ENCODE measurements around the gene AGMO. TPM values are rescaled to one million over a fixed set of nuclear protein-coding genes. Genes with fewer than 3 reads are reported as not detected.

The AGMO gene
- total and polyA plus RNA-seq, 2 experiments from 2014 or later: 6.5 to 7.3 TPM

DNA sequence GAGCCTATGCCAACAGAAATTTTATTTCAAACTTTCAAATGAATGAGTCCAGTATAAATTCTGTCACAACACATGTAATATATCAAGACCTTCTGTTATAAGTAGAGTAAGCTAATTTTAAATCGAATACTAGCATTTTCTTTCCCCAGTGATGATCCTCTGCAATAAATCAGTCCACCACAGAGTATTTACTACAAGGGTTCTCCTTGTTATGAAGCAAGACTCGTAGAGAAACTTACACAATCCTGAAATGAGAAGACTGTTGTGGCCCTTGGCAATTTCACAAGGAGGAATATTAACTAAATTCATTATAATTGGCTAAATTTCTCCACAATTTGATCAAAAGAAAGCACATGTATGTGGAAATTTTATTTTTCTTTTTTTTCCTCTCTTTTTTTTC is 346.8 kb downstream of the AGMO start:
- H3K27ac ChIP-seq: no peak overlapping the region
- H4K20me1 ChIP-seq (ENCODE audit: insufficient read depth, poor library complexity, severe bottlenecking): no peaks in the 10 kb centered on the region
- no peak overlapping the region for H3K4me2 ChIP-seq
- H3K9me3 ChIP-seq (ENCODE audit: low read depth): no peaks in the 10 kb centered on the region
- TF ChIP-seq EZH2 (IDR thresholded peaks at IDR 0.05; ENCODE audit: borderline replicate concordance): no peak
- TF ChIP-seq, protein P1, sequence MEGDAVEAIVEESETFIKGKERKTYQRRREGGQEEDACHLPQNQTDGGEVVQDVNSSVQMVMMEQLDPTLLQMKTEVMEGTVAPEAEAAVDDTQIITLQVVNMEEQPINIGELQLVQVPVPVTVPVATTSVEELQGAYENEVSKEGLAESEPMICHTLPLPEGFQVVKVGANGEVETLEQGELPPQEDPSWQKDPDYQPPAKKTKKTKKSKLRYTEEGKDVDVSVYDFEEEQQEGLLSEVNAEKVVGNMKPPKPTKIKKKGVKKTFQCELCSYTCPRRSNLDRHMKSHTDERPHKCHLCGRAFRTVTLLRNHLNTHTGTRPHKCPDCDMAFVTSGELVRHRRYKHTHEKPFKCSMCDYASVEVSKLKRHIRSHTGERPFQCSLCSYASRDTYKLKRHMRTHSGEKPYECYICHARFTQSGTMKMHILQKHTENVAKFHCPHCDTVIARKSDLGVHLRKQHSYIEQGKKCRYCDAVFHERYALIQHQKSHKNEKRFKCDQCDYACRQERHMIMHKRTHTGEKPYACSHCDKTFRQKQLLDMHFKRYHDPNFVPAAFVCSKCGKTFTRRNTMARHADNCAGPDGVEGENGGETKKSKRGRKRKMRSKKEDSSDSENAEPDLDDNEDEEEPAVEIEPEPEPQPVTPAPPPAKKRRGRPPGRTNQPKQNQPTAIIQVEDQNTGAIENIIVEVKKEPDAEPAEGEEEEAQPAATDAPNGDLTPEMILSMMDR (IDR thresholded peaks at IDR 0.05; ENCODE audit: poor library complexity): no peak
- no peak for TF ChIP-seq EZH2phosphoT487 (IDR thresholded peaks at IDR 0.05; ENCODE audit: low read depth, severe bottlenecking, unreplicated experiment)
- H3K4me1 ChIP-seq (ENCODE audit: insufficient read depth): no peaks in the 10 kb centered on the region
- no peak for DNase-seq (ENCODE audit: low spot score)
- H2AFZ ChIP-seq: no peak overlapping the region
- no peak overlapping the region for H3K4me3 ChIP-seq
- H3K79me2 ChIP-seq: no peaks in the 10 kb centered on the region
- H3K27me3 ChIP-seq: no peaks in the 10 kb centered on the region
- H3K36me3 ChIP-seq (replicated peaks; ENCODE audit: insufficient read depth, low read depth): no peaks in the 10 kb centered on the region
- no peaks in the 10 kb centered on the region for H3K9me2 ChIP-seq (replicated peaks; ENCODE audit: insufficient read depth)
- WGBS (ENCODE audit: low lambda C conversion rate, missing lambda C conversion rate): 73% methylated on average over 2 of the region's 2 CpGs

DNA sequence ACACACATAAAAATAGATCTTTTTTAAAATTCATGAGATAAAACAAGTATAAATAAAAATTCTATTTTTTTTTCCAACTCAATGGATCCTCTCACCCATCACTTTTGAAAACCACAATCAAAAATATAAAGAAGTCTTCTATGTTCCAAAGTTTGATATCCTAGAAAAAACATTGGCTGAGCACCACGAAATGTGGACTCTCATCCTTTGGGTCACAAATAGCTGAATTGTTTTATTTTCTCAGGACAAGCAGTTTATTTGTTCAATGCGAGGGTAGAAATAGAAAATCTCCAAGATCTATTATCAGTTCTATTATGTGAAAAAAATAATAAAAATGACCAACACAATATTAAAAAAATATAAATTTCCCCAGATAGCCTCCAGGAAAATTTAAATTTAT is 348.7 kb downstream of the AGMO start:
- no peak overlapping the region for H3K4me2 ChIP-seq
- no peak for TF ChIP-seq EZH2 (IDR thresholded peaks at IDR 0.05; ENCODE audit: borderline replicate concordance)
- TF ChIP-seq, protein P1 (IDR thresholded peaks at IDR 0.05; ENCODE audit: poor library complexity): no peak
- TF ChIP-seq EZH2phosphoT487 (IDR thresholded peaks at IDR 0.05; ENCODE audit: low read depth, severe bottlenecking, unreplicated experiment): no peak
- DNase-seq (ENCODE audit: low spot score): no peak
- H3K4me3 ChIP-seq: no peak overlapping the region
- no peak overlapping the region for H3K27ac ChIP-seq
- no peaks in the 10 kb centered on the region for H3K9me2 ChIP-seq (replicated peaks; ENCODE audit: insufficient read depth)
- 95% methylated on average over 2 of the region's 2 CpGs for whole genome bisulfite sequencing (ENCODE audit: low lambda C conversion rate, missing lambda C conversion rate)
- no peaks in the 10 kb centered on the region for H3K36me3 ChIP-seq (replicated peaks; ENCODE audit: insufficient read depth, low read depth)
- H3K4me1 ChIP-seq (ENCODE audit: insufficient read depth): no peaks in the 10 kb centered on the region
- H4K20me1 ChIP-seq (ENCODE audit: insufficient read depth, poor library complexity, severe bottlenecking): no peaks in the 10 kb centered on the region
- no peaks in the 10 kb centered on the region for H3K79me2 ChIP-seq
- no peaks in the 10 kb centered on the region for H3K9me3 ChIP-seq (ENCODE audit: low read depth)
- no peaks in the 10 kb centered on the region for H3K27me3 ChIP-seq
- no peak overlapping the region for H2AFZ ChIP-seq

DNA sequence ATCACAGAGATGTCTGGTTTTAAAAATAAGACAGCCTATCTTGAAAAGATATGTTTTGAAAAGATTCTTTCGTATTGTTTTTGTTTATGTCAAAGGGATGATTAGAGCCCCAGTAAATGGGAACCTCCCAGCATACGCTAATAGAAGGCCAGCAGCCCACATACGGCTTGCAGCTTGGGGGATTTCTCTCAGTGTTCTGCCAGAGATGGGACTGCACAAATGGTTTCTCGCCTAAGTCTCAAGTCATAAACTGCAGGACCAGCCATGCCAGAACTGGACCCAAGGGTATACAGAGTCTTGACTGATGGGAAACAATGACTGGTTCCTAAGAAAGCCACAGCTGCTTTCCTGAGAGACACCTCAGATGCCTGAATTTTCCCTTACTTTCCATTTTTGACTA is 352.4 kb downstream of the AGMO start:
- WGBS (ENCODE audit: low lambda C conversion rate, missing lambda C conversion rate): 67% methylated on average over 4 of the region's 4 CpGs
- H3K27me3 ChIP-seq: no peaks in the 10 kb centered on the region
- TF ChIP-seq, protein P1 (IDR thresholded peaks at IDR 0.05; ENCODE audit: poor library complexity): no peak
- no peak for TF ChIP-seq EZH2phosphoT487 (IDR thresholded peaks at IDR 0.05; ENCODE audit: low read depth, severe bottlenecking, unreplicated experiment)
- no peak for TF ChIP-seq EZH2 (IDR thresholded peaks at IDR 0.05; ENCODE audit: borderline replicate concordance)
- no peak overlapping the region for H2AFZ ChIP-seq
- H3K4me1 ChIP-seq (ENCODE audit: insufficient read depth): no peaks in the 10 kb centered on the region
- no peak overlapping the region for H3K4me2 ChIP-seq
- no peak overlapping the region for H3K4me3 ChIP-seq
- no peak overlapping the region for H3K27ac ChIP-seq
- no peaks in the 10 kb centered on the region for H3K36me3 ChIP-seq (replicated peaks; ENCODE audit: insufficient read depth, low read depth)
- no peaks in the 10 kb centered on the region for H3K79me2 ChIP-seq
- H3K9me2 ChIP-seq (replicated peaks; ENCODE audit: insufficient read depth): no peaks in the 10 kb centered on the region
- DNase-seq (ENCODE audit: low spot score): no peak
- no peaks in the 10 kb centered on the region for H4K20me1 ChIP-seq (ENCODE audit: insufficient read depth, poor library complexity, severe bottlenecking)
- no peaks in the 10 kb centered on the region for H3K9me3 ChIP-seq (ENCODE audit: low read depth)

DNA sequence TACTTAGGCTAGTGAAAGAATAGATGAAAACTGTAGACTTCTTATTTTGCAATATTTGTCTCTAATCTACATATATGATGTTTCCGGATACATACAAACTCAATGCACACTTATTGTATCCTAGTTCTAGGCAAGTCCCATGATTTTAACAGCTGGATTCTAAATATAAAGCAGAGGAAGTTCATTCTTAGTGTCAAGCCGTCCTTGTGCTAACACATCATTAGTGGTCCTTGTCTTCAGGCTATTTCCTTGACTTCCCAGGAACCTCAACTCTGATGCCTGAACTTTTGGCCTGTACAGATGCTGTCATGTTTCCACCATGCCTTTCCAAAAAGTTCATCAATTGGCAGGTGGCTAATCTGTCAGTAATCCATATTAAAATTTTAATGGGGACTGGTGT is 357.4 kb downstream of the AGMO start:
- no peaks in the 10 kb centered on the region for H3K9me3 ChIP-seq (ENCODE audit: low read depth)
- no peak overlapping the region for H3K4me3 ChIP-seq
- H3K27ac ChIP-seq: no peak overlapping the region
- WGBS (ENCODE audit: low lambda C conversion rate, missing lambda C conversion rate): 77% methylated on average over 2 of the region's 2 CpGs
- no peak for DNase-seq (ENCODE audit: low spot score)
- H3K27me3 ChIP-seq: no peaks in the 10 kb centered on the region
- no peaks in the 10 kb centered on the region for H3K79me2 ChIP-seq
- no peaks in the 10 kb centered on the region for H3K9me2 ChIP-seq (replicated peaks; ENCODE audit: insufficient read depth)
- H4K20me1 ChIP-seq (ENCODE audit: insufficient read depth, poor library complexity, severe bottlenecking): no peaks in the 10 kb centered on the region
- H2AFZ ChIP-seq: no peak overlapping the region
- TF ChIP-seq, protein P1 (IDR thresholded peaks at IDR 0.05; ENCODE audit: poor library complexity): no peak
- H3K36me3 ChIP-seq (replicated peaks; ENCODE audit: insufficient read depth, low read depth): no peaks in the 10 kb centered on the region
- no peaks in the 10 kb centered on the region for H3K4me1 ChIP-seq (ENCODE audit: insufficient read depth)
- H3K4me2 ChIP-seq: no peak overlapping the region

All from hepatocyte (in vitro differentiated cells).